ENCODE results near the gene CACNA2D4.

DNA sequence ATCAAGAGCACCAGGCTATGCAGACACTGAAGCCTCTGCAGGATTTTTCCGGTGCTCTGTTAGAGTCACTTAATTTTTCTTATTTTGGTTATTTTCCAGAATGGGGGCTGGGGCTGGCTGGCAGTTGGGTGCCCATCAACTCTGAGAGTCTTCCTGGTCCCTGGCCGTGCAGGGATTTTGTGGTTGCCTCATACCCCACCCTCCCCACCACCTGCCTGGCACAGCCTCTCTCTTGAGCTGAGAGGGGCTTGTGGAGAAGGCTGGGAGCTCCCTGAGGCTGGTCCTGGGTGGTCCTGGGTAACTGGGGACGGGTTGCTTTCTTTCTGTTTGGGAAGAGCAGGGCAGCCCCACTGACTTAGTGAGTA lies 74.8 kb downstream of the CACNA2D4 start:
- TF ChIP-seq EZH2 (IDR thresholded peaks at IDR 0.05; ENCODE audit: borderline replicate concordance, low read depth, low read length, severe bottlenecking) (no peak), JUN (IDR thresholded peaks at IDR 0.05; ENCODE audit: borderline replicate concordance, insufficient read depth, insufficient read length, low read depth) (no peak), POLR2A (IDR thresholded peaks at IDR 0.05; ENCODE audit: low read depth, low read length) (no peak), POLR2AphosphoS5 (IDR thresholded peaks at IDR 0.05; ENCODE audit: insufficient read depth, low read depth, low read length) (no peak), GATA2 (IDR thresholded peaks at IDR 0.05; ENCODE audit: insufficient read depth, insufficient read length, low read depth, low read length) (no peak), MYC (IDR thresholded peaks at IDR 0.05; ENCODE audit: low read depth, low read length) (no peak)
- TF ChIP-seq, protein P1, sequence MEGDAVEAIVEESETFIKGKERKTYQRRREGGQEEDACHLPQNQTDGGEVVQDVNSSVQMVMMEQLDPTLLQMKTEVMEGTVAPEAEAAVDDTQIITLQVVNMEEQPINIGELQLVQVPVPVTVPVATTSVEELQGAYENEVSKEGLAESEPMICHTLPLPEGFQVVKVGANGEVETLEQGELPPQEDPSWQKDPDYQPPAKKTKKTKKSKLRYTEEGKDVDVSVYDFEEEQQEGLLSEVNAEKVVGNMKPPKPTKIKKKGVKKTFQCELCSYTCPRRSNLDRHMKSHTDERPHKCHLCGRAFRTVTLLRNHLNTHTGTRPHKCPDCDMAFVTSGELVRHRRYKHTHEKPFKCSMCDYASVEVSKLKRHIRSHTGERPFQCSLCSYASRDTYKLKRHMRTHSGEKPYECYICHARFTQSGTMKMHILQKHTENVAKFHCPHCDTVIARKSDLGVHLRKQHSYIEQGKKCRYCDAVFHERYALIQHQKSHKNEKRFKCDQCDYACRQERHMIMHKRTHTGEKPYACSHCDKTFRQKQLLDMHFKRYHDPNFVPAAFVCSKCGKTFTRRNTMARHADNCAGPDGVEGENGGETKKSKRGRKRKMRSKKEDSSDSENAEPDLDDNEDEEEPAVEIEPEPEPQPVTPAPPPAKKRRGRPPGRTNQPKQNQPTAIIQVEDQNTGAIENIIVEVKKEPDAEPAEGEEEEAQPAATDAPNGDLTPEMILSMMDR (IDR thresholded peaks at IDR 0.05; ENCODE audit: extremely low read depth in 1 of 2, insufficient read depth in 1 of 2, low read depth in 1 of 2, low read length in 2 of 2), result no peak
- TF ChIP-seq, protein P2, sequence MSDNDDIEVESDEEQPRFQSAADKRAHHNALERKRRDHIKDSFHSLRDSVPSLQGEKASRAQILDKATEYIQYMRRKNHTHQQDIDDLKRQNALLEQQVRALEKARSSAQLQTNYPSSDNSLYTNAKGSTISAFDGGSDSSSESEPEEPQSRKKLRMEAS (IDR thresholded peaks at IDR 0.05; ENCODE audit: insufficient read depth, insufficient read length), result no peak

All from endothelial cell of umbilical vein (primary cell).